ENCODE results near the gene ADGRG6.

DNA sequence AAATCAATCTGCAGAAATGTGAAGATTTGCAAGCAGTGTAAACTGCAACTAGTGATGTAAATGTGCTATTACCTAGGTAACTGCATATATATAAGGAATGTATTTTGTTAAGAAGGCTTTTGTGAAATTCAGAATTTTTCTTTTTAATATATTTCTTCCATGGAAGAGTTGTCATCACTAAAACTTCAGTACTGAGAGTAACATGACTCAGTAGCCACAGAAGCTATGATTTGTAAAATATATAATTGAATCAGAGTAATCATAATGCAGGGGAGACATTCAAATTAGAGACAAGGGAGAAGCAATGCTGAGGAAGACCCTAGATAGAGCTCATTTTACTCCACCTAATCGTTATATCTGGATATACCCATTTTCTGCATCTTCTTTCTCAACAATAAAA lies 141.7 kb downstream of the ADGRG6 start:
- TF ChIP-seq, protein P1, sequence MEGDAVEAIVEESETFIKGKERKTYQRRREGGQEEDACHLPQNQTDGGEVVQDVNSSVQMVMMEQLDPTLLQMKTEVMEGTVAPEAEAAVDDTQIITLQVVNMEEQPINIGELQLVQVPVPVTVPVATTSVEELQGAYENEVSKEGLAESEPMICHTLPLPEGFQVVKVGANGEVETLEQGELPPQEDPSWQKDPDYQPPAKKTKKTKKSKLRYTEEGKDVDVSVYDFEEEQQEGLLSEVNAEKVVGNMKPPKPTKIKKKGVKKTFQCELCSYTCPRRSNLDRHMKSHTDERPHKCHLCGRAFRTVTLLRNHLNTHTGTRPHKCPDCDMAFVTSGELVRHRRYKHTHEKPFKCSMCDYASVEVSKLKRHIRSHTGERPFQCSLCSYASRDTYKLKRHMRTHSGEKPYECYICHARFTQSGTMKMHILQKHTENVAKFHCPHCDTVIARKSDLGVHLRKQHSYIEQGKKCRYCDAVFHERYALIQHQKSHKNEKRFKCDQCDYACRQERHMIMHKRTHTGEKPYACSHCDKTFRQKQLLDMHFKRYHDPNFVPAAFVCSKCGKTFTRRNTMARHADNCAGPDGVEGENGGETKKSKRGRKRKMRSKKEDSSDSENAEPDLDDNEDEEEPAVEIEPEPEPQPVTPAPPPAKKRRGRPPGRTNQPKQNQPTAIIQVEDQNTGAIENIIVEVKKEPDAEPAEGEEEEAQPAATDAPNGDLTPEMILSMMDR (IDR thresholded peaks at IDR 0.05) = no peak
- TF ChIP-seq EP300 (IDR thresholded peaks at IDR 0.05) (no peak), POLR2A (IDR thresholded peaks at IDR 0.05) (no peak)

Data from ovary (tissue), 3 donors.